ENCODE data around the gene BMPR1B. TPM values are rescaled to one million over a fixed set of nuclear protein-coding genes. Genes with fewer than 3 reads are reported as not detected.

Gene BMPR1B
- total RNA-seq, 1 experiment from 2014 or later: 0.35 TPM

- Mint-ChIP-seq H3K27me3 (ENCODE audit: low read depth) (no peaks in the 10 kb centered on the region), H3K9me3 (no peaks in the 10 kb centered on the region)
- no CpG with 5 or more reads among the region's 3 CpGs for WGBS (ENCODE audit: extremely low coverage, insufficient read length, low lambda C conversion rate)
Measured at GRCh38 chr4:94880956-94881355, 123.2 kb downstream of the BMPR1B start.

More at GRCh38 chr4:94880956-94881355, 123.2 kb downstream of the BMPR1B start:
- H3K18ac ChIP-seq (ENCODE audit: insufficient read length, low read depth, low read length): no peak overlapping the region
- H3K27me3 ChIP-seq (ENCODE audit: insufficient read depth, low read length): no peaks in the 10 kb centered on the region
- H3K23me2 ChIP-seq (ENCODE audit: insufficient read length, low read depth, low read length, poor library complexity, severe bottlenecking): no peaks in the 10 kb centered on the region
- no peak overlapping the region for H3K4ac ChIP-seq (ENCODE audit: low read depth, low read length)
- H4K5ac ChIP-seq (ENCODE audit: insufficient read length, low read depth, low read length): no peak overlapping the region
- no peaks in the 10 kb centered on the region for H3K79me1 ChIP-seq (ENCODE audit: insufficient read depth, low read depth, low read length, poor library complexity, severe bottlenecking)
- no peak overlapping the region for H3K23ac ChIP-seq (ENCODE audit: insufficient read length, low read depth, low read length)
- Mint-ChIP-seq H3K4me3 (no peak overlapping the region), H3K36me3 (ENCODE audit: insufficient read depth in 1 of 3, low read depth in 3 of 3) (no peaks in the 10 kb centered on the region), H3K4me1 (no peaks in the 10 kb centered on the region), H3K27ac (no peak overlapping the region; a peak in 1 of 7 replicates)
- H2BK12ac ChIP-seq (ENCODE audit: insufficient read length, low read depth, low read length): no peak overlapping the region
- no peaks in the 10 kb centered on the region for H4K20me1 ChIP-seq (ENCODE audit: control insufficient read depth, insufficient read depth, insufficient read length)
- no peak for TF ChIP-seq CTCF (conservative IDR thresholded peaks at IDR 0.05)
- no peak for DNase-seq
- no peak overlapping the region for H3K27ac ChIP-seq (ENCODE audit: insufficient read length, low read depth, low read length)
- H4K91ac ChIP-seq (ENCODE audit: insufficient read length, low read depth, low read length): no peak overlapping the region
- H2BK15ac ChIP-seq (ENCODE audit: low read depth, low read length): no peak overlapping the region
- no peaks in the 10 kb centered on the region for H3K9me3 ChIP-seq (ENCODE audit: control insufficient read depth, low read depth, low read length)
- no peak overlapping the region for H3K9ac ChIP-seq (ENCODE audit: extremely low read depth, insufficient read length, low read length)
- H3K14ac ChIP-seq (ENCODE audit: insufficient read depth, low read length): no peak overlapping the region
- H2BK20ac ChIP-seq (ENCODE audit: low read depth, low read length, poor library complexity, severe bottlenecking): no peak overlapping the region
- no peak overlapping the region for H2BK120ac ChIP-seq (ENCODE audit: low read depth, low read length, poor library complexity, severe bottlenecking)
- no peak overlapping the region for H2BK5ac ChIP-seq (ENCODE audit: insufficient read length, low read length)
- H3K79me2 ChIP-seq (ENCODE audit: insufficient read depth, low read length): no peaks in the 10 kb centered on the region
- no peak overlapping the region for H3K4me2 ChIP-seq (ENCODE audit: insufficient read depth, insufficient read length, low read length)
- H3K4me1 ChIP-seq (ENCODE audit: insufficient read depth, low read length): no peaks in the 10 kb centered on the region
- H2AK5ac ChIP-seq (ENCODE audit: insufficient read length, low read length): no peak overlapping the region
- no peak overlapping the region for H3T11ph ChIP-seq (ENCODE audit: low read length)
- no peak overlapping the region for H3K56ac ChIP-seq (ENCODE audit: insufficient read length, low read depth, low read length)
- H2AFZ ChIP-seq (ENCODE audit: low read length): no peak overlapping the region
- no peak overlapping the region for H4K8ac ChIP-seq (replicated peaks; ENCODE audit: insufficient read length, low read depth, low read length)

Data from H9 (cell line).